A673 (cell line): ENCODE data around the gene KRTAP5-3. TPM values are rescaled to one million over a fixed set of nuclear protein-coding genes. Genes with fewer than 3 reads are reported as not detected.

Source experiments
- Bru-seq: library from RNA; stranded (reverse); fragments of 400-500 nt; gene quantifications from one replicate; lab custom pipeline; 2021; lab: Mats Ljungman, UMichigan
- BruChase-seq, 2 experiments: library from RNA; stranded (reverse); fragments of 400-500 nt; gene quantifications; one replicate each; lab custom pipeline; 2021; lab: Mats Ljungman, UMichigan
- BruUV-seq: library from RNA; stranded (reverse); fragments of 400-500 nt; replicated peaks from 2 replicates; lab custom pipeline; 2021; lab: Mats Ljungman, UMichigan
- CTCF ChIA-PET: fragments of 300-600 bp; sonication (Branson Sonifier 250); formaldehyde crosslinking; loops from one replicate; lab custom pipeline; 2022; ENCODE audit warnings: antibody characterized with exemption; lab: Charles Lee
- POLR2A ChIA-PET: fragments of 300-600 bp; sonication (Branson Sonifier 250); formaldehyde crosslinking; loops from one replicate; lab custom pipeline; 2022; ENCODE audit warnings: antibody characterized with exemption; ENCODE audit not compliant: low non-redundant PET; lab: Charles Lee
- DNase-seq: peaks from one replicate; pipeline ENCODE4 v3.0.0-alpha.2; 2015; ENCODE audit warnings: low spot score
- H3K27ac ChIP-seq: fragments of 200-600 bp; sonication (generic); 2 replicates; pipeline ENCODE4 v1.5.1; 2016; ENCODE audit warnings: mixed run types, low read depth, mild to moderate bottlenecking, mixed read lengths, antibody characterized with exemption, low read length; ENCODE audit not compliant: poor library complexity, severe bottlenecking
- H3K27me3 ChIP-seq: fragments of 200-600 bp; sonication (generic); replicated peaks from 2 replicates; pipeline ENCODE4 v1.6.1; 2017; ENCODE audit warnings: mixed run types, low read depth, mild to moderate bottlenecking, mixed read lengths, antibody characterized with exemption, low read length; ENCODE audit not compliant: insufficient read depth, poor library complexity
- H3K36me3 ChIP-seq: fragments of 200-600 bp; sonication (generic); 2 replicates; pipeline ENCODE4 v1.6.1; 2016; ENCODE audit warnings: mixed run types, mild to moderate bottlenecking, mixed read lengths, antibody characterized with exemption, low read length; ENCODE audit not compliant: insufficient read depth, poor library complexity, severe bottlenecking
- H3K4me1 ChIP-seq: fragments of 200-600 bp; sonication (generic); 2 replicates; pipeline ENCODE4 v1.6.1; 2017; ENCODE audit warnings: mixed run types, mild to moderate bottlenecking, mixed read lengths, antibody characterized with exemption, low read length; ENCODE audit not compliant: insufficient read depth, poor library complexity, severe bottlenecking
- H3K4me3 ChIP-seq: fragments of 200-600 bp; sonication (generic); 2 replicates; pipeline ENCODE4 v1.5.1; 2016; ENCODE audit warnings: low read depth, mixed run types, mild to moderate bottlenecking, mixed read lengths, low read length; ENCODE audit not compliant: poor library complexity, severe bottlenecking
- H3K9me3 ChIP-seq: fragments of 200-600 bp; sonication (generic); 2 replicates; pipeline ENCODE4 v1.6.1; 2016; ENCODE audit warnings: mixed run types, low read depth, mild to moderate bottlenecking, mixed read lengths, antibody characterized with exemption, low read length; ENCODE audit not compliant: poor library complexity, severe bottlenecking
- CTCF ChIP-seq: fragments of 300-800, 200-600 bp; sonication (generic); conservative IDR thresholded peaks from 2 replicates; pipeline ENCODE4 v1.5.1; 2017; ENCODE audit warnings: low read depth, mild to moderate bottlenecking, antibody characterized with exemption, low read length, moderate library complexity, mixed read lengths
- EZH2 ChIP-seq: fragments of 200-600 bp; sonication (generic); IDR thresholded peaks from 2 replicates; pipeline ENCODE4 v1.6.1; 2017; ENCODE audit warnings: borderline replicate concordance, low read depth, mild to moderate bottlenecking, mixed read lengths, antibody characterized with exemption, low read length; ENCODE audit not compliant: poor library complexity, severe bottlenecking
- intact Hi-C: fragments of 100-400 bp; cut with micrococcal nuclease; formaldehyde crosslinking; loops from one replicate; pipeline ENCODE4 v1.10.0; 2022; ENCODE audit not compliant: unreplicated experiment
- long read RNA-seq: library from polyadenylated mRNA; stranded (forward); transcript quantifications from one replicate; pipeline ENCODE4 v2.0.0, GENCODE V29; 2022
- total RNA-seq: library from RNA; stranded (reverse); gene quantifications from 2 replicates; pipeline ENCODE4 v1.2.3, GENCODE V29; 2021

KRTAP5-3 gene
- total RNA-seq (not detected in 2 replicates), Bru-seq, nascent RNA (not detected), BruChase-seq, experiment 1, labeled RNA remaining after a 2-hour chase (not detected), BruChase-seq, experiment 2, labeled RNA remaining after a 6-hour chase (not detected)
- long read RNA-seq = 0 reads

- no peak for DNase-seq
- ChIA-PET CTCF (no interaction called here), POLR2A (no interaction called here)
- peaks cover 5% of the 10 kb centered on the region for H3K27me3 ChIP-seq
- intact Hi-C loops = no loop called here
- H3K27ac ChIP-seq = no peak within 1 kb of the TSS
- H3K4me3 ChIP-seq = no peak within 1 kb of the TSS
- no peaks in the 10 kb centered on the region for H3K36me3 ChIP-seq
- no peaks in the 10 kb centered on the region for H3K4me1 ChIP-seq
- H3K9me3 ChIP-seq = no peaks in the 10 kb centered on the region
- BruUV-seq = no TSS peak
- TF ChIP-seq CTCF (no peak), EZH2 (no peak)
Observed at GRCh38 chr11:1608363-1608762, at the start of gene KRTAP5-3. Gene KRTAP5-3 (minus strand): TSS chr11:1608463. CDS start chr11:1608385, 78 bp downstream.

GRCh38 chr11:1656670-1657069 lies 48.4 kb upstream of the KRTAP5-3 start:
- H3K9me3 ChIP-seq = no peaks in the 10 kb centered on the region
- TF ChIP-seq EZH2 (no peak), CTCF (no peak)
- H3K4me1 ChIP-seq = no peaks in the 10 kb centered on the region
- no peak overlapping the region for H3K4me3 ChIP-seq
- CTCF ChIA-PET = no interaction called here
- BruUV-seq = no TSS peak
- no peak overlapping the region for H3K27ac ChIP-seq
- intact Hi-C loops = no loop called here
- DNase-seq = no peak
- no peaks in the 10 kb centered on the region for H3K36me3 ChIP-seq
- peaks cover 10% of the 10 kb centered on the region for H3K27me3 ChIP-seq
- POLR2A ChIA-PET = no interaction called here

- Histone ChIP-seq H3K4me1 (no peaks in the 10 kb centered on the region), H3K4me3 (no peak overlapping the region), H3K9me3 (no peaks in the 10 kb centered on the region), H3K36me3 (no peaks in the 10 kb centered on the region), H3K27ac (no peak overlapping the region), H3K27me3 (peaks cover 10% of the 10 kb centered on the region)
- no peak for DNase-seq
- no TSS peak for BruUV-seq
- ChIA-PET CTCF (no interaction called here), POLR2A (no interaction called here)
- intact Hi-C loops = no loop called here
- no peak for TF ChIP-seq CTCF
- TF ChIP-seq EZH2 = no peak
Observed at GRCh38 chr11:1656061-1656441, 47.8 kb upstream of the KRTAP5-3 start.
